ENCODE results near the gene TRIP10. TPM values are rescaled to one million over a fixed set of nuclear protein-coding genes. Genes with fewer than 3 reads are reported as not detected.

Gene TRIP10
- total and polyA plus RNA-seq, 2 of the 13 experiments (the other 11 are each of a cell fraction or from before 2014, with no cell fraction given) = 32.5 to 33.2 TPM

GRCh38 chr19:6737284-6737872 lies 2.1 kb upstream of the TRIP10 start, which contains the start of gene GPR108:
Gene GPR108, minus strand, starts transcription at chr19:6737580. Its CDS starts 4 bp downstream, at chr19:6737576.
- Histone ChIP-seq H3K79me2 (ENCODE audit: insufficient read depth, low read length) (peaks cover 30% of the 10 kb centered on the region), H4K20me1 (ENCODE audit: insufficient read depth, low read length) (peaks cover 9% of the 10 kb centered on the region), H3K4me2 (ENCODE audit: low read depth, low read length) (peak within 1 kb of the TSS; percentile 93), H3K4me3 (replicated peaks in 1 of 3; ENCODE audit: insufficient read depth in 1 of 3, low read depth in 2 of 3, low read length in 3 of 3) (peak within 1 kb of the TSS; percentile 82 to 100 (median 90)), H2AFZ (ENCODE audit: low read length) (no peak within 1 kb of the TSS), H3K27me3 (ENCODE audit: control insufficient read depth in 1 of 2, insufficient read depth in 2 of 2, low read length in 2 of 2) (no peaks in the 10 kb centered on the region; a peak in 1 of 5 replicates), H3K27ac (ENCODE audit: extremely low read length, insufficient read depth, low read length) (peak within 1 kb of the TSS; percentile 89), H3K9me3 (ENCODE audit: low read length) (no peaks in the 10 kb centered on the region), H3K9ac (ENCODE audit: insufficient read depth, low read depth, low read length) (peak within 1 kb of the TSS; percentile 90), H3K36me3 (replicated peaks in 1 of 2; ENCODE audit: control insufficient read depth in 1 of 2, insufficient read depth in 2 of 2, low read length in 2 of 2) (peaks cover 0 to 2% of the 10 kb centered on the region in 2 experiments; a peak in 2 of 5 replicates), H3K4me1 (ENCODE audit: insufficient read depth, low read length) (peaks cover 55% of the 10 kb centered on the region)
- peak; percentile 100 for DNase-seq (ENCODE audit: low spot score)
- BruUV-seq (replicated peaks) = no TSS peak
- peak; percentile 99 for FAIRE-seq
- WGBS (ENCODE audit: low lambda C conversion rate) = 0% methylated on average over 2 of the region's 55 CpGs
- ChIA-PET POLR2A (interaction anchor here (0.7 to 5.4 kb wide), 14 partner anchors 8 to 221 kb away, joined by 3 to 278 read pairs (median 4); partner anchors contain the start of gene C3), CTCF (ENCODE audit: low intra/inter-chr PET ratio, low total read pairs) (interaction anchor here (3.1 to 3.4 kb wide), 3 partner anchors 16 to 126 kb away, joined by 17 to 31 read pairs (median 25); no protein-coding TSS in a partner anchor)
- in situ Hi-C loops (cut with HindIII; ENCODE audit: extremely low pct_ligation_motif_present, low pct_unique_long_range_greater_than_20kb) (loop anchor here (5.0 kb wide), 1 partner anchor 125 kb away; no protein-coding TSS in a partner anchor), intact Hi-C loops (cut with micrococcal nuclease; ENCODE audit: unreplicated experiment) (loop anchor here (2.0 to 10.0 kb wide), 2 partner anchors 17 to 1137 kb away; partner anchors contain the start of genes C3 and PRR36)
- ATAC-seq = peak; percentile 72
- TF ChIP-seq ZNF607 (CRISPR knock-in tag; IDR thresholded peaks at IDR 0.05; ENCODE audit: borderline replicate concordance) (peak; percentile 12; the same call in 1 of the 2 replicates), ZKSCAN1 (IDR thresholded peaks at IDR 0.05; ENCODE audit: low read length) (no peak), SALL1 (CRISPR knock-in tag; IDR thresholded peaks at IDR 0.05) (no peak; the same call in 1 of the 2 replicates), CBFB (CRISPR knock-in tag; IDR thresholded peaks at IDR 0.05) (peak; percentile 27; the same call in 1 of the 2 replicates), ZC3H13 (CRISPR knock-in tag; IDR thresholded peaks at IDR 0.05) (peak; percentile 19; the same call in 1 of the 2 replicates), ARNT2 (CRISPR knock-in tag; IDR thresholded peaks at IDR 0.05; ENCODE audit: low read depth) (peak; percentile 17; the same call in 1 of the 2 replicates), HBP1 (CRISPR knock-in tag; IDR thresholded peaks at IDR 0.05; ENCODE audit: low read depth) (peak; percentile 15; the same call in 1 of the 2 replicates), PLRG1 (conservative IDR thresholded peaks at IDR 0.05) (no peak)
- TF ChIP-seq, protein P1, sequence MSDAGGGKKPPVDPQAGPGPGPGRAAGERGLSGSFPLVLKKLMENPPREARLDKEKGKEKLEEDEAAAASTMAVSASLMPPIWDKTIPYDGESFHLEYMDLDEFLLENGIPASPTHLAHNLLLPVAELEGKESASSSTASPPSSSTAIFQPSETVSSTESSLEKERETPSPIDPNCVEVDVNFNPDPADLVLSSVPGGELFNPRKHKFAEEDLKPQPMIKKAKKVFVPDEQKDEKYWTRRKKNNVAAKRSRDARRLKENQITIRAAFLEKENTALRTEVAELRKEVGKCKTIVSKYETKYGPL (CRISPR knock-in tag; IDR thresholded peaks at IDR 0.05) = 0 out of 2 replicates have a peak, but pooled peaks have one; percentile 49
- TF ChIP-seq, protein P2, sequence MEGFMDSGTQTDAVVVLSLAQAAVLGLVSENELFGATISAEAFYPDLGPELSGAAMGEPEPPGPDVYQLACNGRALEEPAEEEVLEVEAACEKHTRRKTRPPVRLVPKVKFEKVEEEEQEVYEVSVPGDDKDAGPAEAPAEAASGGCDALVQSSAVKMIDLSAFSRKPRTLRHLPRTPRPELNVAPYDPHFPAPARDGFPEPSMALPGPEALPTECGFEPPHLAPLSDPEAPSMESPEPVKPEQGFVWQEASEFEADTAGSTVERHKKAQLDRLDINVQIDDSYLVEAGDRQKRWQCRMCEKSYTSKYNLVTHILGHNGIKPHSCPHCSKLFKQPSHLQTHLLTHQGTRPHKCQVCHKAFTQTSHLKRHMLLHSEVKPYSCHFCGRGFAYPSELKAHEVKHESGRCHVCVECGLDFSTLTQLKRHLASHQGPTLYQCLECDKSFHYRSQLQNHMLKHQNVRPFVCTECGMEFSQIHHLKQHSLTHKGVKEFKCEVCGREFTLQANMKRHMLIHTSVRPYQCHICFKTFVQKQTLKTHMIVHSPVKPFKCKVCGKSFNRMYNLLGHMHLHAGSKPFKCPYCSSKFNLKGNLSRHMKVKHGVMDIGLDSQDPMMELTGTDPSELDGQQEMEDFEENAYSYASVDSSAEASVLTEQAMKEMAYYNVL (CRISPR knock-in tag; IDR thresholded peaks at IDR 0.05; ENCODE audit: borderline replicate concordance) = peak; percentile 16; the same call in 1 of the 2 replicates
- TF ChIP-seq, protein P3, sequence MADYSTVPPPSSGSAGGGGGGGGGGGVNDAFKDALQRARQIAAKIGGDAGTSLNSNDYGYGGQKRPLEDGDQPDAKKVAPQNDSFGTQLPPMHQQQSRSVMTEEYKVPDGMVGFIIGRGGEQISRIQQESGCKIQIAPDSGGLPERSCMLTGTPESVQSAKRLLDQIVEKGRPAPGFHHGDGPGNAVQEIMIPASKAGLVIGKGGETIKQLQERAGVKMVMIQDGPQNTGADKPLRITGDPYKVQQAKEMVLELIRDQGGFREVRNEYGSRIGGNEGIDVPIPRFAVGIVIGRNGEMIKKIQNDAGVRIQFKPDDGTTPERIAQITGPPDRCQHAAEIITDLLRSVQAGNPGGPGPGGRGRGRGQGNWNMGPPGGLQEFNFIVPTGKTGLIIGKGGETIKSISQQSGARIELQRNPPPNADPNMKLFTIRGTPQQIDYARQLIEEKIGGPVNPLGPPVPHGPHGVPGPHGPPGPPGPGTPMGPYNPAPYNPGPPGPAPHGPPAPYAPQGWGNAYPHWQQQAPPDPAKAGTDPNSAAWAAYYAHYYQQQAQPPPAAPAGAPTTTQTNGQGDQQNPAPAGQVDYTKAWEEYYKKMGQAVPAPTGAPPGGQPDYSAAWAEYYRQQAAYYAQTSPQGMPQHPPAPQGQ (CRISPR knock-in tag; IDR thresholded peaks at IDR 0.05; ENCODE audit: borderline replicate concordance) = no peak
- TF ChIP-seq, protein P4, sequence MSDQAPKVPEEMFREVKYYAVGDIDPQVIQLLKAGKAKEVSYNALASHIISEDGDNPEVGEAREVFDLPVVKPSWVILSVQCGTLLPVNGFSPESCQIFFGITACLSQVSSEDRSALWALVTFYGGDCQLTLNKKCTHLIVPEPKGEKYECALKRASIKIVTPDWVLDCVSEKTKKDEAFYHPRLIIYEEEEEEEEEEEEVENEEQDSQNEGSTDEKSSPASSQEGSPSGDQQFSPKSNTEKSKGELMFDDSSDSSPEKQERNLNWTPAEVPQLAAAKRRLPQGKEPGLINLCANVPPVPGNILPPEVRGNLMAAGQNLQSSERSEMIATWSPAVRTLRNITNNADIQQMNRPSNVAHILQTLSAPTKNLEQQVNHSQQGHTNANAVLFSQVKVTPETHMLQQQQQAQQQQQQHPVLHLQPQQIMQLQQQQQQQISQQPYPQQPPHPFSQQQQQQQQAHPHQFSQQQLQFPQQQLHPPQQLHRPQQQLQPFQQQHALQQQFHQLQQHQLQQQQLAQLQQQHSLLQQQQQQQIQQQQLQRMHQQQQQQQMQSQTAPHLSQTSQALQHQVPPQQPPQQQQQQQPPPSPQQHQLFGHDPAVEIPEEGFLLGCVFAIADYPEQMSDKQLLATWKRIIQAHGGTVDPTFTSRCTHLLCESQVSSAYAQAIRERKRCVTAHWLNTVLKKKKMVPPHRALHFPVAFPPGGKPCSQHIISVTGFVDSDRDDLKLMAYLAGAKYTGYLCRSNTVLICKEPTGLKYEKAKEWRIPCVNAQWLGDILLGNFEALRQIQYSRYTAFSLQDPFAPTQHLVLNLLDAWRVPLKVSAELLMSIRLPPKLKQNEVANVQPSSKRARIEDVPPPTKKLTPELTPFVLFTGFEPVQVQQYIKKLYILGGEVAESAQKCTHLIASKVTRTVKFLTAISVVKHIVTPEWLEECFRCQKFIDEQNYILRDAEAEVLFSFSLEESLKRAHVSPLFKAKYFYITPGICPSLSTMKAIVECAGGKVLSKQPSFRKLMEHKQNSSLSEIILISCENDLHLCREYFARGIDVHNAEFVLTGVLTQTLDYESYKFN (CRISPR knock-in tag; conservative IDR thresholded peaks at IDR 0.05) = no peak

Measured in HepG2 (cell line).